ENCODE data around the gene IRS1.

Gene IRS1

GRCh38 chr2:226698671-226699070, 100.9 kb downstream of the IRS1 start:
- DNase-seq: no peak
- no peak overlapping the region for H3K27ac ChIP-seq (ENCODE audit: insufficient read depth, low read length, poor library complexity, severe bottlenecking)
- no peaks in the 10 kb centered on the region for H3K36me3 ChIP-seq (ENCODE audit: control insufficient read depth, insufficient read depth, low read length)
- no peaks in the 10 kb centered on the region for H3K9me3 ChIP-seq (ENCODE audit: control insufficient read depth, low read length)
- no peak overlapping the region for H3K4me3 ChIP-seq (ENCODE audit: insufficient read depth, low read depth, low read length, poor library complexity, severe bottlenecking)
- no peaks in the 10 kb centered on the region for H3K4me1 ChIP-seq (ENCODE audit: control insufficient read depth, insufficient read depth, low read length, poor library complexity, severe bottlenecking)
- no peaks in the 10 kb centered on the region for H3K27me3 ChIP-seq (replicated peaks; ENCODE audit: control insufficient read depth, insufficient read depth, low read length, poor library complexity, severe bottlenecking)

- no peaks in the 10 kb centered on the region for H3K36me3 ChIP-seq (ENCODE audit: control insufficient read depth, insufficient read depth, low read length)
- no peak overlapping the region for H3K4me3 ChIP-seq (ENCODE audit: insufficient read depth, low read depth, low read length, poor library complexity, severe bottlenecking)
- H3K9me3 ChIP-seq (ENCODE audit: control insufficient read depth, low read length): no peaks in the 10 kb centered on the region
- H3K4me1 ChIP-seq (ENCODE audit: control insufficient read depth, insufficient read depth, low read length, poor library complexity, severe bottlenecking): no peaks in the 10 kb centered on the region
- H3K27ac ChIP-seq (ENCODE audit: insufficient read depth, low read length, poor library complexity, severe bottlenecking): no peak overlapping the region
- DNase-seq: no peak
- H3K27me3 ChIP-seq (replicated peaks; ENCODE audit: control insufficient read depth, insufficient read depth, low read length, poor library complexity, severe bottlenecking): no peaks in the 10 kb centered on the region
Observed at GRCh38 chr2:226694586-226695284, 104.9 kb downstream of the IRS1 start.

GRCh38 chr2:226694149-226694548, 105.5 kb downstream of the IRS1 start:
- H3K4me1 ChIP-seq (ENCODE audit: control insufficient read depth, insufficient read depth, low read length, poor library complexity, severe bottlenecking): no peaks in the 10 kb centered on the region
- DNase-seq: no peak
- no peaks in the 10 kb centered on the region for H3K9me3 ChIP-seq (ENCODE audit: control insufficient read depth, low read length)
- no peak overlapping the region for H3K4me3 ChIP-seq (ENCODE audit: insufficient read depth, low read depth, low read length, poor library complexity, severe bottlenecking)
- no peaks in the 10 kb centered on the region for H3K27me3 ChIP-seq (replicated peaks; ENCODE audit: control insufficient read depth, insufficient read depth, low read length, poor library complexity, severe bottlenecking)
- no peak overlapping the region for H3K27ac ChIP-seq (ENCODE audit: insufficient read depth, low read length, poor library complexity, severe bottlenecking)
- H3K36me3 ChIP-seq (ENCODE audit: control insufficient read depth, insufficient read depth, low read length): no peaks in the 10 kb centered on the region

- DNase-seq: no peak
- Histone ChIP-seq H3K4me3 (ENCODE audit: insufficient read depth, low read depth, low read length, poor library complexity, severe bottlenecking) (no peak overlapping the region), H3K9me3 (ENCODE audit: control insufficient read depth, low read length) (no peaks in the 10 kb centered on the region), H3K27ac (ENCODE audit: insufficient read depth, low read length, poor library complexity, severe bottlenecking) (no peak overlapping the region), H3K4me1 (ENCODE audit: control insufficient read depth, insufficient read depth, low read length, poor library complexity, severe bottlenecking) (no peaks in the 10 kb centered on the region), H3K36me3 (ENCODE audit: control insufficient read depth, insufficient read depth, low read length) (no peaks in the 10 kb centered on the region), H3K27me3 (replicated peaks; ENCODE audit: control insufficient read depth, insufficient read depth, low read length, poor library complexity, severe bottlenecking) (no peaks in the 10 kb centered on the region)
Observed at GRCh38 chr2:226693521-226693920, 106.1 kb downstream of the IRS1 start.

DNA sequence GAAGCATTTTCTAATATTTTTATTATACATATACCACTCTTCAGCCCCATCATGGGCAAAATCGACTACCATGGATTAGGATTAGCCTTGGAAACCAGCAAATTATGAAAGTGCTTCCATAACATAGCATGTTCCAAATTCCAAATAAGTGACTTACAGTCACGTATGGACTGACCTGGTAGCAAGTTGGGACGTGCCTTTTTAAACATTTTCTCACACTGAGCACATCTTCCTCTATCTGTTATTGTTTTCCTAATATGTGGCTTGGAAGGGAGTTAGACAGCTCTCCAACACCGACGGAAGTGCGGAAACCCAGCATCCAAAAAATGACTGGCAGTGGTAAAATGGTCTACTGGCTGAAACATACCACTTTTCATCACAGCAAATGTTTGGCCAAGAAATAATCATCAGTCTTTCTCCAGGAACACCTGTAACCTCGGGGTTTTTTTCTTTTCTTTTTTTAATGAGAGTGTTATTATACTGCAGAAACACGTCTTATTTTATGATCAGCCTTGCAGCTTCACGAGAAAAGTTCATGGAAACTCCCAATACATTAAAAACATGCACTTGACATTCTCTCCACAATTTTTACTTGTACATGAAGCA, 107.0 kb downstream of the IRS1 start:
- Histone ChIP-seq H3K9me3 (ENCODE audit: control insufficient read depth, low read length) (no peaks in the 10 kb centered on the region), H3K36me3 (ENCODE audit: control insufficient read depth, insufficient read depth, low read length) (no peaks in the 10 kb centered on the region), H3K27me3 (replicated peaks; ENCODE audit: control insufficient read depth, insufficient read depth, low read length, poor library complexity, severe bottlenecking) (no peaks in the 10 kb centered on the region), H3K27ac (ENCODE audit: insufficient read depth, low read length, poor library complexity, severe bottlenecking) (no peak overlapping the region), H3K4me1 (ENCODE audit: control insufficient read depth, insufficient read depth, low read length, poor library complexity, severe bottlenecking) (no peaks in the 10 kb centered on the region), H3K4me3 (ENCODE audit: insufficient read depth, low read depth, low read length, poor library complexity, severe bottlenecking) (no peak overlapping the region)
- no peak for DNase-seq

GRCh38 chr2:226691255-226691654, 108.4 kb downstream of the IRS1 start:
- DNase-seq: no peak
- no peaks in the 10 kb centered on the region for H3K9me3 ChIP-seq (ENCODE audit: control insufficient read depth, low read length)
- H3K27ac ChIP-seq (ENCODE audit: insufficient read depth, low read length, poor library complexity, severe bottlenecking): no peak overlapping the region
- H3K4me1 ChIP-seq (ENCODE audit: control insufficient read depth, insufficient read depth, low read length, poor library complexity, severe bottlenecking): no peaks in the 10 kb centered on the region
- H3K36me3 ChIP-seq (ENCODE audit: control insufficient read depth, insufficient read depth, low read length): no peaks in the 10 kb centered on the region
- H3K4me3 ChIP-seq (ENCODE audit: insufficient read depth, low read depth, low read length, poor library complexity, severe bottlenecking): no peak overlapping the region
- no peaks in the 10 kb centered on the region for H3K27me3 ChIP-seq (replicated peaks; ENCODE audit: control insufficient read depth, insufficient read depth, low read length, poor library complexity, severe bottlenecking)

DNA sequence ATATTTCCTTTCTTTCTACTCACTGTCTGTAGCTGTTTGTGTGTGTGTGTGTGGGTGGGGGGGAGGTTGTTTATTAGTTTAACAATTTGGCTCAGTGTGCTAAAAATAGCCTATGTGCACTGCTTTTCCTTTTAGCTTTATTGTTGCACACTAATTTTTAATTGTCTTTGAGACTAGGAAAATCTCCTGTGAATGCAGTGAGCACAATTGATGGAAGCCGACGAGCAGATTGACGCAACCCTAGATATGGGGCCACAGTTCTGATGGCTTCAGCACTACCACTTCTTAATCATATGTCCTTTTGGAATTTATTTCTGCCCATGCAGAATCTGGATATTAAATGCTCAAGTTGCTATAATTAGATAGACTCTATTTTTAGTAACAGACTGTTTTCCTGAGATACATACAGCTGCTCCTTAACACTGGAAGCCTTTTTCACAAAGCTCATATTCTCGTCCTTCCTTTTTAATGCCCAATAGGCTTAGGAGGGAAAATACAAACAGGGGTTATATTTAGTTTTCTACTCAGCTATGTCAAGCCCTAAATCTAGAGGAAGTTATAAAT, 109.1 kb downstream of the IRS1 start:
- Histone ChIP-seq H3K9me3 (ENCODE audit: control insufficient read depth, low read length) (no peaks in the 10 kb centered on the region), H3K36me3 (ENCODE audit: control insufficient read depth, insufficient read depth, low read length) (no peaks in the 10 kb centered on the region), H3K27me3 (replicated peaks; ENCODE audit: control insufficient read depth, insufficient read depth, low read length, poor library complexity, severe bottlenecking) (no peaks in the 10 kb centered on the region), H3K27ac (ENCODE audit: insufficient read depth, low read length, poor library complexity, severe bottlenecking) (no peak overlapping the region), H3K4me3 (ENCODE audit: insufficient read depth, low read depth, low read length, poor library complexity, severe bottlenecking) (no peak overlapping the region), H3K4me1 (ENCODE audit: control insufficient read depth, insufficient read depth, low read length, poor library complexity, severe bottlenecking) (no peaks in the 10 kb centered on the region)
- no peak for DNase-seq

DNA sequence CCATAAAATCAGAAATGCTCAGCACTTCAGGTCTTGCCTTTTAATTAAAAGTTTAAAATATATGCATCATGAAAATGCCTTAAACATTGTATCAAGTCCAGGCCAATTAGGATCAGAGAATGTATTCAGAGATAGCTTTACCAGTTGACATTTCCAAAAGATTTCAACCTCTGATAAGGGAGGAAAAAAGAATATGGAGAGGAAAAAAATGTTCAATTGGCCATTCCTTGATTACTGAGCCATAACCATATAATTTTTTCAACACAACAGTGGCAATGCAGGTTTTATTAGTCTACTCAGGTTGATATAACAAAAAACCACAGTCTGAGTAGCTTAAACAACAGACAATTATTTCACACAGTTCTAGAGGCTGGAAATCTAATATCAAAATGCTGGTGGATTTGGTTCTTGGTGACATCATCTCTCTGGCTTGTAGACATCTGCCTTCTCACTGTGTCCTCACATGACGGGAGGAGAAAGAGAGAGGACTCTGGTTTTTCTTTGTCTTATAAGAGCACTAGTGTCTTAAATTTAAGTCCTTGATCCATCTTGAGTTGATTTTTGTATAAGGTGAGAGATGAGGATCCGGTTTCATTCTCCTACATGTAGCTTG, 111.9 kb downstream of the IRS1 start:
- H3K4me3 ChIP-seq (ENCODE audit: insufficient read depth, low read depth, low read length, poor library complexity, severe bottlenecking): no peak overlapping the region
- no peak for DNase-seq
- H3K36me3 ChIP-seq (ENCODE audit: control insufficient read depth, insufficient read depth, low read length): no peaks in the 10 kb centered on the region
- no peaks in the 10 kb centered on the region for H3K27me3 ChIP-seq (replicated peaks; ENCODE audit: control insufficient read depth, insufficient read depth, low read length, poor library complexity, severe bottlenecking)
- no peak overlapping the region for H3K27ac ChIP-seq (ENCODE audit: insufficient read depth, low read length, poor library complexity, severe bottlenecking)
- no peaks in the 10 kb centered on the region for H3K9me3 ChIP-seq (ENCODE audit: control insufficient read depth, low read length)
- no peaks in the 10 kb centered on the region for H3K4me1 ChIP-seq (ENCODE audit: control insufficient read depth, insufficient read depth, low read length, poor library complexity, severe bottlenecking)

DNA sequence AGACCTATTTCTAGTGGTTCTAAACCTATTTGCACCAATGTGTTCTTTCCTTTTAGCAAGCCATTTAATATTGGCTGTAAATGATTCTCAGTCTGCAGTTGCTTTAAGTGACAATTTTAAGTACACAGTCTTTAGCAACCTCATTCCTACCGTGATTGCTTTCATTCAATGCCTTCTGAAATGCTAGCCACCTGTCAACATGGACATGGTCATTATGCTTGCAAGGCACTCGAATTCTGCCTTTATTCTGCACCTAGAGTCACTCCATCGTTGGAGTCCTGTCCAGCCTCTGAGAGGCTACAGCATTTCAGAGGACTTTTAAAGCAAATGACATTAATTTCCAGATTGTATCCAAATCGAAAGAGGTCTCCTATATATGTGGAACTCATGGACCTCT, 115.1 kb downstream of the IRS1 start:
- no peaks in the 10 kb centered on the region for H3K27me3 ChIP-seq (replicated peaks; ENCODE audit: control insufficient read depth, insufficient read depth, low read length, poor library complexity, severe bottlenecking)
- no peak overlapping the region for H3K27ac ChIP-seq (ENCODE audit: insufficient read depth, low read length, poor library complexity, severe bottlenecking)
- H3K9me3 ChIP-seq (ENCODE audit: control insufficient read depth, low read length): no peaks in the 10 kb centered on the region
- DNase-seq: no peak
- H3K4me3 ChIP-seq (ENCODE audit: insufficient read depth, low read depth, low read length, poor library complexity, severe bottlenecking): no peak overlapping the region
- no peaks in the 10 kb centered on the region for H3K4me1 ChIP-seq (ENCODE audit: control insufficient read depth, insufficient read depth, low read length, poor library complexity, severe bottlenecking)
- no peaks in the 10 kb centered on the region for H3K36me3 ChIP-seq (ENCODE audit: control insufficient read depth, insufficient read depth, low read length)

GRCh38 chr2:226683944-226684562, 115.6 kb downstream of the IRS1 start:
- DNase-seq: no peak
- H3K4me1 ChIP-seq (ENCODE audit: control insufficient read depth, insufficient read depth, low read length, poor library complexity, severe bottlenecking): no peaks in the 10 kb centered on the region
- H3K9me3 ChIP-seq (ENCODE audit: control insufficient read depth, low read length): no peaks in the 10 kb centered on the region
- no peaks in the 10 kb centered on the region for H3K36me3 ChIP-seq (ENCODE audit: control insufficient read depth, insufficient read depth, low read length)
- no peak overlapping the region for H3K4me3 ChIP-seq (ENCODE audit: insufficient read depth, low read depth, low read length, poor library complexity, severe bottlenecking)
- H3K27ac ChIP-seq (ENCODE audit: insufficient read depth, low read length, poor library complexity, severe bottlenecking): no peak overlapping the region
- H3K27me3 ChIP-seq (replicated peaks; ENCODE audit: control insufficient read depth, insufficient read depth, low read length, poor library complexity, severe bottlenecking): no peaks in the 10 kb centered on the region

Data from effector memory CD4-positive, alpha-beta T cell (primary cell).